ENCODE measurements around the gene TBRG4. TPM values are rescaled to one million over a fixed set of nuclear protein-coding genes. Genes with fewer than 3 reads are reported as not detected.

The TBRG4 gene
- 100 to 1,000 TPM in 1 of 2 donors, 10 to 100 TPM in 1; 91.0 to 147 TPM for total RNA-seq

DNA sequence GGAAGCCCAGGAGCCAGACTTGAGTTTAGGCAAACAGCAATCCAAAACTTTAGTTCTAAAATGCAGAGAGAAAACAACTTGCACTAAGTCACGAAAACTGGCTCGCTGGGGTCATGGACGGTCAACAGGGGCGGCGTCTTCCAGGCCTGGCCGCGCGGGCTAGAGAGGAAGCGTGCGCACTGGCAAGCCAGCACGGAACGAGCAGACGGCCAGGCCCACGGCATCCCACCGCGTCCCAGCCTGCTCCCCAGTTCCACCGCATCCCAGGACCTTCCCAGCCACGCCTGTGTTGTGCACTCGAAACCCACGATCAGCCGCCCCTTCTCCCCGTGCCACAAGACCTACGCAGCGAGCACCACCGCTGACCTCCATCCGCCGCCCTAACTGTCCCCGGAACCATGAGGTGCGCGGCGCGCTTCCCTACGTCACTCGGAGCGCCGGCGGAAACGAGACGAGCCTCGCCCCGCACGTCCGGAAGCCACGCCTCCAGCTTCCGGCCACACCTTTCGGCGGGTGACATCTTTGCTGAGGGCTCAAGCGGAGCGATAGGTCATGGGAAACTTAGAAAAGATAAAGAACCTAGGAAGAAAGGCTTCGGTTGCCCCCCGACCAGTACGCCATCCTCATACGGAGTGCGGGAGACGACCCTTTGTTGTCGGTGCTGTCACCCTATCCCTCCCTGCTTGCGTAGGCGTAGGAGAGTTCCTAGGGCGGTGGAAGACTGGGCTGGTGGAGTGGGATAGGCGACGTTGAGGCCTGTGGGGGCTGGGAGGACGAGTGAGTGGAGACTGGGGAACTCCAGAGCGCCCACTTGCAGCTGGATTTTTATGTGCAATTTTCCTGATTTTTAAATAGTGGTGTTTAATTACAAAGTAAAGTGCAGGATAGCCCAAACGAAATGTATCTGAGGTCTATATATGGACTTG, at the start of gene TBRG4:
TSS of gene TBRG4 (minus strand) at position 400 of the 926 bp plus-strand sequence. CDS start 2,460 bp downstream, outside the sequence.
- peak within 1 kb of the TSS; percentile 89 to 94 for H3K9ac ChIP-seq (ENCODE audit: low read depth in 2 of 2, low read length in 2 of 2)
- intact Hi-C loops (cut with DNase I): loop anchor here (10.0 kb wide), 1 partner anchor 507 kb away; the partner anchor contains the start of gene OGDH
- H3K4me1 ChIP-seq: peaks cover 13% of the 10 kb centered on the region
- no peaks in the 10 kb centered on the region for H3K27me3 ChIP-seq
- TF ChIP-seq, protein P1, sequence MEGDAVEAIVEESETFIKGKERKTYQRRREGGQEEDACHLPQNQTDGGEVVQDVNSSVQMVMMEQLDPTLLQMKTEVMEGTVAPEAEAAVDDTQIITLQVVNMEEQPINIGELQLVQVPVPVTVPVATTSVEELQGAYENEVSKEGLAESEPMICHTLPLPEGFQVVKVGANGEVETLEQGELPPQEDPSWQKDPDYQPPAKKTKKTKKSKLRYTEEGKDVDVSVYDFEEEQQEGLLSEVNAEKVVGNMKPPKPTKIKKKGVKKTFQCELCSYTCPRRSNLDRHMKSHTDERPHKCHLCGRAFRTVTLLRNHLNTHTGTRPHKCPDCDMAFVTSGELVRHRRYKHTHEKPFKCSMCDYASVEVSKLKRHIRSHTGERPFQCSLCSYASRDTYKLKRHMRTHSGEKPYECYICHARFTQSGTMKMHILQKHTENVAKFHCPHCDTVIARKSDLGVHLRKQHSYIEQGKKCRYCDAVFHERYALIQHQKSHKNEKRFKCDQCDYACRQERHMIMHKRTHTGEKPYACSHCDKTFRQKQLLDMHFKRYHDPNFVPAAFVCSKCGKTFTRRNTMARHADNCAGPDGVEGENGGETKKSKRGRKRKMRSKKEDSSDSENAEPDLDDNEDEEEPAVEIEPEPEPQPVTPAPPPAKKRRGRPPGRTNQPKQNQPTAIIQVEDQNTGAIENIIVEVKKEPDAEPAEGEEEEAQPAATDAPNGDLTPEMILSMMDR (IDR thresholded peaks at IDR 0.05): no peak
- peak; percentile 96 for DNase-seq
- H3K4me3 ChIP-seq: peak within 1 kb of the TSS; percentile 65
- H3K36me3 ChIP-seq: peaks cover 8% of the 10 kb centered on the region
- peak within 1 kb of the TSS; percentile 94 for H3K27ac ChIP-seq
- no peaks in the 10 kb centered on the region for H3K9me3 ChIP-seq

DNA sequence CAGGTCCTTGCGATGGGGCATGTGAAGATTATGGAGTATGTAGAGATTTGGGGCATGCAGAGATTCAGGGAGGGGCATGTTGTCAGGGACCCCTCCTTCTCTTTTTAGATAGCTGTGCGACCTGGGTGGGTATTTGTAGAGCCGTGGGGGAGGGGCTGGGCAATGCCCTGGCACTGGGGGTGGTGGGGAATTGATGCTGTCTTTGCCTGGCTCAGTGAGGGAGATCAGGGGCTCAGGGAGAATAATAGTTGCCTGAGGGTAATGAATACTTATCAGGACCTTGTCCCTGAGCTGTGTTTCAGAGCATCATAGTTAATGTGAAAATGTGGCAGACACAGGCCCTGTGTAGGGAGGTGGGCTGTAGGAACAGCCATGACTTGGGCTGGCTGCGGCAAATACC, 49.6 kb upstream of the TBRG4 start:
- DNase-seq: no peak
- Histone ChIP-seq H3K9me3 (no peaks in the 10 kb centered on the region), H3K4me3 (no peak overlapping the region), H3K9ac (ENCODE audit: low read depth in 2 of 2, low read length in 2 of 2) (no peak overlapping the region), H3K4me1 (no peaks in the 10 kb centered on the region), H3K27ac (no peak overlapping the region), H3K27me3 (peaks cover 8% of the 10 kb centered on the region), H3K36me3 (no peaks in the 10 kb centered on the region)
- TF ChIP-seq, protein P1 (IDR thresholded peaks at IDR 0.05): no peak
- intact Hi-C loops (cut with DNase I): no loop called here

DNA sequence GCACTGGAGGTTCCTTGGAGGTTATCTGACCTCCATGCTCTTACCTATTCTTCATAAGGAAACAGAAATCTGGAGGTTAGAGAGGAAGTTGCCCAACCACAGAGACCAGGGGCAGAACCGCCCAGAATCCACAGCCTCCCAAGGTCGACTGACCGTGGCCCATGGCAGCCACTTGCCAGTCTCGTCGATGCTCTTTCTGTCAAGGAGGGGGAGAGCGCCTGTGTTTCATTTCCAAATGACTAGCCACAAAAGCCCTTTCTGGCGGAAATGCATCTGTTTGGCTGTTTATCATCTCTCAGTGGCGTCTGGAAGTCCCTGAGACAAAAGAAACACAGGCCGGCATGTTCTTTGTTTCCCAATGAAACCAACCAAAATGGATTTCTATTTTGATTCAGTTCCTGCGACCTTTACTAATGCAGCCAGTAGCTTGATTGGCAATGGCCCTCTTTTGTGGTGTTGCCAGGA, 49.0 kb upstream of the TBRG4 start:
- Histone ChIP-seq H3K9ac (ENCODE audit: low read depth in 2 of 2, low read length in 2 of 2) (no peak overlapping the region), H3K36me3 (no peaks in the 10 kb centered on the region), H3K27ac (no peak overlapping the region), H3K4me1 (no peaks in the 10 kb centered on the region), H3K4me3 (no peak overlapping the region), H3K27me3 (peaks cover 8% of the 10 kb centered on the region), H3K9me3 (no peaks in the 10 kb centered on the region)
- no peak for DNase-seq
- intact Hi-C loops (cut with DNase I): no loop called here
- TF ChIP-seq, protein P1 (IDR thresholded peaks at IDR 0.05): no peak

DNA sequence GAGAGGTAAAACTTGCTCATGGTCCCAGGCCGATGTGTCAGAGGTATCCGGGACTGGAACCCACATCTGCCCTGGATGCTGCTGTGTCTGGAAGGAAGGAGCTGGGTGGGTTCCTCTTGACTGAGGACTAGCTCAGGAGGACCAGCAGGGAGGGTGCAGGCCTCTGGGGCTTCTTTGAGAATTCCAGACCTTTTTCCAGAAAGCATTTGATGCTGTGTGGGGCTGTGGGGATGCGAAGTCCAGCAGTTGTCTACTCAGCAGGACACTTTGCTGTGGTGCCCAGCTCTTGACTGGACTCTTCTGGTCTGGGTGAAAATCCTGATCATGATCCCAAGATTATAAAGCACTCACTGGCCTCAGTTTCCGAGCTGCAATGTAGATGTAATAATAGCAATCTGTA, 47.8 kb upstream of the TBRG4 start:
- Histone ChIP-seq H3K9me3 (no peaks in the 10 kb centered on the region), H3K27ac (no peak overlapping the region), H3K4me1 (no peaks in the 10 kb centered on the region), H3K36me3 (no peaks in the 10 kb centered on the region), H3K9ac (ENCODE audit: low read depth in 2 of 2, low read length in 2 of 2) (no peak overlapping the region), H3K4me3 (no peak overlapping the region), H3K27me3 (peaks cover 8% of the 10 kb centered on the region)
- TF ChIP-seq, protein P1 (IDR thresholded peaks at IDR 0.05): no peak
- no peak for DNase-seq
- intact Hi-C loops (cut with DNase I): loop anchor here (10.0 kb wide), 1 partner anchor 696 kb away; no protein-coding TSS in a partner anchor

DNA sequence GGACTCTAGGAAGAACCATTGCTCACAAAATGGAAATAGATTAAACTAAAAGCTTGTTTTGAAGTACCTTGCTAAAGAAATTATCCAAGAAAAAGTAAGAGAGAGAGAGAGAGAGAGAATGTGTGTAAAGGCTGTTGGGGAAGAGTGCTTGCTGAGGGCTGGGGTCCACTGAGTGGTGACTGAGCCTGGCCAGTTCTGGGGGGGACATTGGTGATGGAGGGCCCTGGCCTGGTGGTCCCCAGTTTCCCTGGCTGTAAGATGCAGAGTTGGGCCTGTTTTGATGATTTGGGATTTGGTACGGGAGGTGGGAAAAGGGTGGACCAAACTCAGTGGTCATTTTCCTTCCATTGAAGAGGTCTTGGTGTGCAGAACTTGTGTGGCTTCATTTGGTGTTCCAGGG, 47.0 kb upstream of the TBRG4 start:
- H3K4me3 ChIP-seq: no peak overlapping the region
- no peak overlapping the region for H3K27ac ChIP-seq
- no peak for DNase-seq
- no peaks in the 10 kb centered on the region for H3K4me1 ChIP-seq
- H3K9ac ChIP-seq (ENCODE audit: low read depth in 2 of 2, low read length in 2 of 2): no peak overlapping the region
- no peaks in the 10 kb centered on the region for H3K9me3 ChIP-seq
- no peaks in the 10 kb centered on the region for H3K36me3 ChIP-seq
- H3K27me3 ChIP-seq: peaks cover 8% of the 10 kb centered on the region
- intact Hi-C loops (cut with DNase I): loop anchor here (10.0 kb wide), 1 partner anchor 696 kb away; no protein-coding TSS in a partner anchor
- TF ChIP-seq, protein P1 (IDR thresholded peaks at IDR 0.05): no peak

All from colonic mucosa (tissue), 4 donors.